H1 (cell line): Measurements from ENCODE around the gene TNFRSF18. TPM values are rescaled to one million over a fixed set of nuclear protein-coding genes. Genes with fewer than 3 reads are reported as not detected.
A peak's percentile ranks its signal among the peaks of the same experiment; 100 is the strongest.

Experiments used
- CTCF ChIA-PET: fragments of 300-600 bp; sonication (Branson Sonifier 250); formaldehyde crosslinking; loops from one replicate; lab custom pipeline; 2021; ENCODE audit not compliant: partially characterized antibody; lab: Charles Lee
- POLR2A ChIA-PET: fragments of 300-600 bp; sonication (Branson Sonifier 250); formaldehyde crosslinking; loops from one replicate; lab custom pipeline; 2021; ENCODE audit warnings: inconsistent platforms; ENCODE audit not compliant: partially characterized antibody; lab: Charles Lee
- DNase-seq, 2 experiments: peaks; one replicate each; pipeline versions ENCODE4 v3.0.0 to v3.0.0-alpha.2; 2010 to 2022; ENCODE audit warnings: low spot score in 2 of 2, low read depth in 1 of 2, mixed read lengths in 1 of 2
- FAIRE-seq: peaks from 2 replicates; lab custom pipeline; 2011; peaks lifted over from hg19 to GRCh38; lab: Jason Lieb, UNC
- H2AFZ ChIP-seq: 2 replicates; pipeline ENCODE4 v1.8.1; 2012; ENCODE audit warnings: low read length, inconsistent platforms
- H2AK5ac ChIP-seq: 2 replicates; pipeline ENCODE4 v1.6.1; 2013; ENCODE audit warnings: low read depth, low read length
- H2BK120ac ChIP-seq: replicated peaks from 2 replicates; pipeline ENCODE3; 2013; ENCODE audit warnings: low read depth, low read length, inconsistent platforms
- H2BK12ac ChIP-seq: 2 replicates; pipeline ENCODE4 v1.6.1; 2013; ENCODE audit warnings: low read depth, low read length
- H2BK15ac ChIP-seq: 2 replicates; pipeline ENCODE4 v1.6.1; 2013; ENCODE audit warnings: low read length
- H2BK20ac ChIP-seq: 2 replicates; pipeline ENCODE4 v1.6.1; 2013; ENCODE audit warnings: low read length
- H2BK5ac ChIP-seq: 2 replicates; pipeline ENCODE4 v1.6.1; 2013; ENCODE audit warnings: low read depth, low read length
- H3K14ac ChIP-seq: 2 replicates; pipeline ENCODE4 v1.6.1; 2013; ENCODE audit warnings: inconsistent platforms; ENCODE audit not compliant: insufficient read length
- H3K18ac ChIP-seq: 2 replicates; pipeline ENCODE4 v1.6.1; 2013; ENCODE audit warnings: low read length; ENCODE audit errors: extremely low read depth
- H3K23ac ChIP-seq: 2 replicates; pipeline ENCODE4 v1.6.1; 2013; ENCODE audit warnings: inconsistent platforms; ENCODE audit not compliant: insufficient read length
- H3K23me2 ChIP-seq: 2 replicates; pipeline ENCODE4 v1.6.1; 2013; ENCODE audit warnings: low read depth, low read length
- H3K27ac ChIP-seq: 2 replicates; pipeline ENCODE4 v1.6.1; 2011; ENCODE audit warnings: low read depth, low read length, inconsistent platforms
- H3K27me3 ChIP-seq, 4 experiments: replicated peaks in 1 of 4; 1 replicate in 1 of 4; 2 replicates in 3 of 4; pipeline versions ENCODE4 v1.6.1 to v1.8.1; 2011 to 2013; ENCODE audit warnings: low read length in 3 of 4, mild to moderate bottlenecking in 3 of 4, inconsistent platforms in 2 of 4, mixed read lengths in 2 of 4, moderate library complexity in 1 of 4; ENCODE audit not compliant: control insufficient read depth in 3 of 4, insufficient read depth in 3 of 4; ENCODE audit errors: extremely low read depth in 1 of 4
- H3K36me3 ChIP-seq, 4 experiments: 2 replicates each; pipeline versions ENCODE4 v1.6.1 to v1.8.1; 2011 to 2013; ENCODE audit warnings: mild to moderate bottlenecking in 4 of 4, low read length in 3 of 4, moderate library complexity in 2 of 4, control low read depth in 1 of 4, inconsistent platforms in 1 of 4; ENCODE audit not compliant: insufficient read depth in 4 of 4, control insufficient read depth in 2 of 4
- H3K4ac ChIP-seq: replicated peaks from 2 replicates; pipeline ENCODE3; 2013; ENCODE audit warnings: low read length, low read depth, mixed read lengths, inconsistent platforms; ENCODE audit not compliant: insufficient read length
- H3K4me1 ChIP-seq, 4 experiments: replicated peaks in 1 of 4; 1 replicate in 1 of 4; 2 replicates in 3 of 4; pipeline versions ENCODE4 v1.6.1 to v1.8.1; 2011 to 2013; ENCODE audit warnings: low read length in 3 of 4, inconsistent platforms in 2 of 4, mixed read lengths in 1 of 4; ENCODE audit not compliant: insufficient read depth in 4 of 4, control insufficient read depth in 3 of 4
- H3K4me2 ChIP-seq, 2 experiments: 2 replicates each; pipeline versions ENCODE4 v1.6.1 to v1.8.1; 2011 to 2013; ENCODE audit warnings: low read depth in 2 of 2, low read length in 2 of 2, control low read depth in 1 of 2, inconsistent platforms in 1 of 2, mild to moderate bottlenecking in 1 of 2; ENCODE audit not compliant: insufficient read depth in 1 of 2
- H3K4me3 ChIP-seq, 4 experiments: fragments of 200-600, 300-600 bp in 1 of 4; sonication (generic), shearing (Covaris generic), sonication (Bioruptor Twin) in 1 of 4; 2 replicates each; pipeline versions ENCODE4 v1.5.1 to v1.8.1; 2011 to 2016; ENCODE audit warnings: low read length in 4 of 4, low read depth in 3 of 4, control low read depth in 2 of 4, inconsistent platforms in 2 of 4, mild to moderate bottlenecking in 2 of 4, mixed read lengths in 1 of 4, moderate library complexity in 1 of 4; ENCODE audit not compliant: insufficient read depth in 2 of 4; ENCODE audit errors: extremely low read depth in 1 of 4
- H3K56ac ChIP-seq: replicated peaks from 2 replicates; pipeline ENCODE3; 2013; ENCODE audit warnings: low read depth, mild to moderate bottlenecking, mixed read lengths, low read length, inconsistent platforms; ENCODE audit not compliant: insufficient read length
- H3K79me1 ChIP-seq: 2 replicates; pipeline ENCODE4 v1.6.1; 2013; ENCODE audit warnings: low read depth, low read length, control low read depth
- H3K79me2 ChIP-seq, 2 experiments: 2 replicates each; pipeline versions ENCODE4 v1.6.1 to v1.8.1; 2012 to 2013; ENCODE audit warnings: low read length in 2 of 2, mild to moderate bottlenecking in 2 of 2, inconsistent platforms in 1 of 2; ENCODE audit not compliant: insufficient read depth in 2 of 2, control insufficient read depth in 1 of 2
- H3K9ac ChIP-seq, 4 experiments: replicated peaks in 1 of 4; 1 replicate in 1 of 4; 2 replicates in 3 of 4; pipeline versions ENCODE4 v1.6.1 to v1.8.1; 2011 to 2013; ENCODE audit warnings: low read depth in 3 of 4, low read length in 3 of 4, control low read depth in 2 of 4, mild to moderate bottlenecking in 2 of 4, moderate library complexity in 2 of 4, inconsistent platforms in 1 of 4; ENCODE audit errors: extremely low read depth in 1 of 4
- H3K9me3 ChIP-seq, 2 experiments: 2 replicates each; pipeline versions ENCODE4 v1.6.1 to v1.8.1; 2012 to 2013; ENCODE audit warnings: mild to moderate bottlenecking in 2 of 2, moderate library complexity in 2 of 2, control low read depth in 1 of 2, inconsistent platforms in 1 of 2, low read depth in 1 of 2, low read length in 1 of 2, mixed read lengths in 1 of 2; ENCODE audit not compliant: insufficient read depth in 2 of 2
- H4K20me1 ChIP-seq, 2 experiments: replicated peaks in 1 of 2; 2 replicates each; pipeline versions ENCODE3 to v1.8.1; 2011 to 2013; ENCODE audit warnings: inconsistent platforms in 2 of 2, low read length in 2 of 2, mild to moderate bottlenecking in 1 of 2; ENCODE audit not compliant: insufficient read depth in 2 of 2, control insufficient read depth in 1 of 2
- H4K5ac ChIP-seq: 2 replicates; pipeline ENCODE4 v1.6.1; 2013; ENCODE audit warnings: low read length, low read depth, mixed read lengths, inconsistent platforms; ENCODE audit not compliant: insufficient read length
- H4K8ac ChIP-seq: 2 replicates; pipeline ENCODE4 v1.8.0; 2013; ENCODE audit warnings: mild to moderate bottlenecking, moderate library complexity, low read length, inconsistent platforms; ENCODE audit not compliant: insufficient read depth; ENCODE audit errors: extremely low read depth
- H4K91ac ChIP-seq: replicated peaks from 2 replicates; pipeline ENCODE3; 2013; ENCODE audit warnings: low read length, mixed read lengths, inconsistent platforms; ENCODE audit not compliant: insufficient read length
- BCL11A ChIP-seq, 2 experiments: IDR thresholded peaks; one replicate each; pipeline ENCODE4 v1.6.1; 2011; ENCODE audit warnings: low read depth in 2 of 2, low read length in 2 of 2, mild to moderate bottlenecking in 2 of 2
- CBX8 ChIP-seq: fragments of 300-800, 300-1000 bp; sonication (generic); IDR thresholded peaks from 2 replicates; pipeline ENCODE4 v1.7.1; 2016; ENCODE audit warnings: low read depth, low read length, borderline replicate concordance
- E2F6 ChIP-seq: IDR thresholded peaks from 2 replicates; pipeline ENCODE4 v1.6.1; 2012; ENCODE audit warnings: inconsistent platforms
- FOSL1 ChIP-seq: IDR thresholded peaks from 2 replicates; pipeline ENCODE4 v1.6.1; 2011; ENCODE audit warnings: mild to moderate bottlenecking, low read depth, low read length, moderate library complexity; ENCODE audit not compliant: insufficient read depth
- GTF2F1 ChIP-seq: IDR thresholded peaks from 2 replicates; pipeline ENCODE4 v1.6.1; 2012; ENCODE audit warnings: low read depth, low read length, improper control_type of control experiment, borderline replicate concordance
- HDAC2 ChIP-seq, 2 experiments: fragments of 300-600 bp in 1 of 2; sonication (generic) in 1 of 2; IDR thresholded peaks; 2 replicates each; pipeline ENCODE4 v1.6.1; 2011 to 2012; ENCODE audit warnings: low read depth in 2 of 2, low read length in 2 of 2, mild to moderate bottlenecking in 2 of 2, moderate library complexity in 2 of 2, borderline replicate concordance in 1 of 2, inconsistent platforms in 1 of 2
- NANOG ChIP-seq: IDR thresholded peaks from 2 replicates; pipeline ENCODE4 v1.6.1; 2011; ENCODE audit warnings: low read length, low read depth, mild to moderate bottlenecking, inconsistent platforms; ENCODE audit not compliant: insufficient read depth, poor library complexity, severe bottlenecking
- RFX5 ChIP-seq: IDR thresholded peaks from 2 replicates; pipeline ENCODE4 v1.6.1; 2011; ENCODE audit warnings: low read depth, low read length, improper control_type of control experiment, borderline replicate concordance
- RNF2 ChIP-seq: fragments of 200-900, 300-1000 bp; sonication (generic); IDR thresholded peaks from 2 replicates; pipeline ENCODE4 v1.7.1; 2016; ENCODE audit warnings: borderline replicate concordance, low read depth, mild to moderate bottlenecking, antibody characterized with exemption, low read length; ENCODE audit not compliant: poor library complexity, severe bottlenecking; ENCODE audit errors: missing control alignments
- SIX5 ChIP-seq: IDR thresholded peaks from 2 replicates; pipeline ENCODE4 v1.6.1; 2011; ENCODE audit warnings: mild to moderate bottlenecking, low read depth, low read length
- WGBS, 2 experiments: shearing (Covaris generic) in 1 of 2; methylation state at CpG; one replicate each; pipeline versions ENCODE4 v1.1.6 to v1.1.7; 2013 to 2015; ENCODE audit warnings: low lambda C conversion rate in 2 of 2, mixed read lengths in 2 of 2, inconsistent platforms in 1 of 2, low coverage in 1 of 2, missing lambda C conversion rate in 1 of 2; ENCODE audit not compliant: insufficient replicate concordance in 2 of 2, insufficient coverage in 1 of 2, insufficient read length in 1 of 2; ENCODE audit errors: extremely low coverage in 1 of 2, missing lambda C conversion rate in 1 of 2; 5-methylcytosine and 5-hydroxymethylcytosine counted together
- polyA plus RNA-seq, 7 experiments: library from polyadenylated mRNA; depleted of rRNA in 3 of 7; stranded (reverse) in 5 of 7; unstranded in 2 of 7; fragments of >200 nt in 5 of 7; fragments of 200-250 nt in 2 of 7; gene quantifications; 1 replicate in 5 of 7; 2 replicates in 1 of 7; 4 replicates in 1 of 7; pipeline versions ENCODE4 v1.2.1 to v1.2.3, GENCODE V29; 2011 to 2013; ENCODE audit warnings: missing spikeins in 2 of 7, mixed read lengths in 2 of 7
- total RNA-seq: library from RNA; stranded (reverse); fragmentation: NEBNext Ultra II Directional; extraction: Animal tissue kit (Norgen Biotek cat#: 25700); gene quantifications from 2 replicates; pipeline ENCODE4 v1.2.1, GENCODE V29; 2021

The TNFRSF18 gene
- total and polyA plus RNA-seq, 2 of the 8 experiments (the other 6 are each of a cell fraction or from before 2014, with no cell fraction given): 1.5 to 2.5 TPM

GRCh38 chr1:1255078-1255477 lies 48.7 kb upstream of the TNFRSF18 start:
- no peak overlapping the region for H3K18ac ChIP-seq
- no peaks in the 10 kb centered on the region for H3K27me3 ChIP-seq
- H3K23ac ChIP-seq: no peak overlapping the region
- no peak overlapping the region for H3K9ac ChIP-seq
- no peaks in the 10 kb centered on the region for H3K9me3 ChIP-seq
- no peak for FAIRE-seq
- H2AK5ac ChIP-seq: no peak overlapping the region
- WGBS, 2 experiments: 90% methylated on average over 14 of the region's 26 CpGs; no CpG with 5 or more reads in 1 of the 2 experiments
- no peak for DNase-seq
- H4K8ac ChIP-seq: peak overlapping the region; percentile 57; the same call in 1 of the 2 replicates
- H2BK12ac ChIP-seq: no peak overlapping the region
- no peak overlapping the region for H2BK120ac ChIP-seq
- no peak overlapping the region for H3K4me2 ChIP-seq
- no peaks in the 10 kb centered on the region for H3K23me2 ChIP-seq
- no peak overlapping the region for H3K4ac ChIP-seq
- no peak overlapping the region for H3K14ac ChIP-seq
- H3K79me2 ChIP-seq: peaks cover 0 to 5% of the 10 kb centered on the region in 2 experiments; a peak in 1 of 4 replicates
- no peak overlapping the region for H4K5ac ChIP-seq
- no peak overlapping the region for H2BK15ac ChIP-seq
- H2BK5ac ChIP-seq: 0 out of 2 replicates have a peak overlapping the region, but pooled peaks have one; percentile 24
- H2AFZ ChIP-seq: no peak overlapping the region
- H4K91ac ChIP-seq: no peak overlapping the region
- no peak overlapping the region for H3K27ac ChIP-seq
- no peak overlapping the region for H2BK20ac ChIP-seq
- POLR2A ChIA-PET: no interaction called here
- CTCF ChIA-PET: interaction anchor here (0.5 to 1.7 kb wide), 8 partner anchors 9 to 133 kb away, joined by 3 to 7 read pairs (median 4); no protein-coding TSS in a partner anchor
- no peak overlapping the region for H3K4me3 ChIP-seq
- H3K56ac ChIP-seq: no peak overlapping the region
- H4K20me1 ChIP-seq: peaks cover 4 to 20% of the 10 kb centered on the region in 2 experiments
- peaks cover 0 to 32% (median 17%) of the 10 kb centered on the region in 4 experiments; a peak in 7 of 8 replicates for H3K36me3 ChIP-seq
- H3K4me1 ChIP-seq: peaks cover 0 to 14% (median 8%) of the 10 kb centered on the region in 4 experiments; a peak in 6 of 7 replicates
- H3K79me1 ChIP-seq: peaks cover 8% of the 10 kb centered on the region
- TF ChIP-seq GTF2F1: no peak
- TF ChIP-seq BCL11A (IDR thresholded peaks at IDR 0.05; ENCODE audit: low read depth in 2 of 2, low read length in 2 of 2): no peak
- no peak for TF ChIP-seq RFX5
- TF ChIP-seq HDAC2 (IDR thresholded peaks at IDR 0.05; ENCODE audit: borderline replicate concordance in 1 of 2, low read depth in 2 of 2, low read length in 2 of 2): no peak
- TF ChIP-seq CBX8: no peak
- TF ChIP-seq E2F6: no peak
- TF ChIP-seq NANOG: no peak
- TF ChIP-seq RNF2: no peak
- TF ChIP-seq FOSL1: no peak
- no peak for TF ChIP-seq SIX5
